Measurements from ENCODE around the gene KCNAB2. TPM values are rescaled to one million over a fixed set of nuclear protein-coding genes. Genes with fewer than 3 reads are reported as not detected.

The KCNAB2 gene
- polyA plus RNA-seq, 1 of the 3 experiments (the other 2 are of a cell fraction) = 7.6 TPM

- CTCF ChIA-PET = interaction anchor here (0.8 to 5.7 kb wide), 7 partner anchors 9 to 74 kb away, joined by 3 to 38 read pairs (median 4); no protein-coding TSS in a partner anchor
- POLR2A ChIA-PET = no interaction called here
- H3K4me3 ChIP-seq (ENCODE audit: low read depth in 2 of 2, low read length in 1 of 2) = no peak overlapping the region
- no peaks in the 10 kb centered on the region for H3K79me2 ChIP-seq (ENCODE audit: insufficient read depth)
- no peak overlapping the region for H2AFZ ChIP-seq (ENCODE audit: low read depth)
- H4K20me1 ChIP-seq (ENCODE audit: insufficient read depth) = no peaks in the 10 kb centered on the region
- H3K4me2 ChIP-seq = no peak overlapping the region
- 63% methylated on average over 10 of the region's 15 CpGs for WGBS (ENCODE audit: low lambda C conversion rate)
- H3K4me1 ChIP-seq (ENCODE audit: control insufficient read depth in 1 of 2, insufficient read depth in 2 of 2, low read depth in 1 of 2, low read length in 1 of 2) = peaks cover 0 to 5% of the 10 kb centered on the region in 2 experiments; a peak in 1 of 4 replicates
- no peak for TF ChIP-seq FOXM1 (IDR thresholded peaks at IDR 0.05; ENCODE audit: low read depth)
- TF ChIP-seq EP300 (IDR thresholded peaks at IDR 0.05; ENCODE audit: borderline replicate concordance in 1 of 2, low read depth in 1 of 2, low read length in 1 of 2) = no peak
- no peak for TF ChIP-seq NFIC (IDR thresholded peaks at IDR 0.05; ENCODE audit: borderline replicate concordance)
- no peak for TF ChIP-seq TEAD4 (IDR thresholded peaks at IDR 0.05; ENCODE audit: borderline replicate concordance, insufficient read depth)
- no peak for TF ChIP-seq TAF1 (IDR thresholded peaks at IDR 0.05; ENCODE audit: borderline replicate concordance, low read depth, low read length)
- TF ChIP-seq POLR2AphosphoS5 (IDR thresholded peaks at IDR 0.05; ENCODE audit: low read depth, low read length) = no peak
- TF ChIP-seq FOXJ3 (CRISPR knock-in tag; IDR thresholded peaks at IDR 0.05) = no peak
- TF ChIP-seq, protein P1, sequence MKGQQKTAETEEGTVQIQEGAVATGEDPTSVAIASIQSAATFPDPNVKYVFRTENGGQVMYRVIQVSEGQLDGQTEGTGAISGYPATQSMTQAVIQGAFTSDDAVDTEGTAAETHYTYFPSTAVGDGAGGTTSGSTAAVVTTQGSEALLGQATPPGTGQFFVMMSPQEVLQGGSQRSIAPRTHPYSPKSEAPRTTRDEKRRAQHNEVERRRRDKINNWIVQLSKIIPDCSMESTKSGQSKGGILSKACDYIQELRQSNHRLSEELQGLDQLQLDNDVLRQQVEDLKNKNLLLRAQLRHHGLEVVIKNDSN (IDR thresholded peaks at IDR 0.05; ENCODE audit: borderline replicate concordance, low read depth) = no peak
- TF ChIP-seq RFX5 (IDR thresholded peaks at IDR 0.05; ENCODE audit: low read length) = no peak
- TF ChIP-seq JUND (IDR thresholded peaks at IDR 0.05) = no peak
- H3K27ac ChIP-seq (ENCODE audit: low read depth in 2 of 2, low read length in 1 of 2) = no peak overlapping the region
- DNase-seq = no peak
- H3K9ac ChIP-seq = no peak overlapping the region
- no peaks in the 10 kb centered on the region for H3F3A ChIP-seq (replicated peaks; ENCODE audit: insufficient read depth)
- H3K36me3 ChIP-seq (replicated peaks in 1 of 2; ENCODE audit: control insufficient read depth in 1 of 2, insufficient read depth in 2 of 2, low read length in 1 of 2) = no peaks in the 10 kb centered on the region
- H3K9me2 ChIP-seq = no peaks in the 10 kb centered on the region
- no peaks in the 10 kb centered on the region for H3K9me3 ChIP-seq
- H3K27me3 ChIP-seq (ENCODE audit: insufficient read depth) = no peaks in the 10 kb centered on the region
These were observed 51.5 kb downstream of the KCNAB2 start for GRCh38 chr1:6097117-6097595.

DNA sequence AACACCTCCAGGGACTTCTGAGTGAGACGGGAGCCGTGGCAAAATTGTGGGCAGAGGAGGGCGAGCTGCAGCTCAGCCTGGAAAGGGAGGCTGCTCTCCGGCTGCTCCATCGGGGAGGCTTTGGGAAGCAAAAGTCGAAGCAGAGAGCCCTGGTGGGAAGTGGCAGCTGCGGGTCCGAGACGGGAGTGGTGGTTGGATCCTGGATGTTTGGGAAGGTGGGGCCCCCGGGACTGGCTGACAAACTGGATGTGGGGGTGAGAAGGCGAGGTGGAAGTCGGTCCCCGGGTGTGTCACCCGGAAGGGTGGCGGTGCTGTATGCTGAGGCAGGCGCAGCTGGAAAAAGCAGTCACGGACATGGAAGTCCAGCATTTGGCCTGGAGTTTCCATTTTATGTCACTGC, 52.1 kb downstream of the KCNAB2 start:
- Histone ChIP-seq H3K79me2 (ENCODE audit: insufficient read depth) (no peaks in the 10 kb centered on the region), H3F3A (replicated peaks; ENCODE audit: insufficient read depth) (no peaks in the 10 kb centered on the region), H3K27me3 (ENCODE audit: insufficient read depth) (no peaks in the 10 kb centered on the region), H3K36me3 (replicated peaks in 1 of 2; ENCODE audit: control insufficient read depth in 1 of 2, insufficient read depth in 2 of 2, low read length in 1 of 2) (no peaks in the 10 kb centered on the region), H3K4me1 (ENCODE audit: control insufficient read depth in 1 of 2, insufficient read depth in 2 of 2, low read depth in 1 of 2, low read length in 1 of 2) (peaks cover 0 to 5% of the 10 kb centered on the region in 2 experiments; a peak in 1 of 4 replicates), H2AFZ (ENCODE audit: low read depth) (no peak overlapping the region), H3K9me3 (no peaks in the 10 kb centered on the region), H3K4me2 (no peak overlapping the region), H3K9ac (no peak overlapping the region), H3K9me2 (no peaks in the 10 kb centered on the region), H3K27ac (ENCODE audit: low read depth in 2 of 2, low read length in 1 of 2) (no peak overlapping the region), H4K20me1 (ENCODE audit: insufficient read depth) (no peaks in the 10 kb centered on the region), H3K4me3 (ENCODE audit: low read depth in 2 of 2, low read length in 1 of 2) (no peak overlapping the region)
- 76% methylated on average over 16 of the region's 17 CpGs for WGBS (ENCODE audit: low lambda C conversion rate)
- ChIA-PET POLR2A (no interaction called here), CTCF (interaction anchor here (0.8 to 5.7 kb wide), 6 partner anchors 9 to 74 kb away, joined by 3 to 38 read pairs (median 4); no protein-coding TSS in a partner anchor)
- TF ChIP-seq PBX3 (IDR thresholded peaks at IDR 0.05) (no peak), TCF12 (IDR thresholded peaks at IDR 0.05) (no peak), CHD2 (IDR thresholded peaks at IDR 0.05; ENCODE audit: low read length, partially characterized antibody) (no peak), ZBTB33 (IDR thresholded peaks at IDR 0.05; ENCODE audit: borderline replicate concordance, low read depth) (no peak), FOXJ3 (CRISPR knock-in tag; IDR thresholded peaks at IDR 0.05) (no peak)
- TF ChIP-seq, protein P2, sequence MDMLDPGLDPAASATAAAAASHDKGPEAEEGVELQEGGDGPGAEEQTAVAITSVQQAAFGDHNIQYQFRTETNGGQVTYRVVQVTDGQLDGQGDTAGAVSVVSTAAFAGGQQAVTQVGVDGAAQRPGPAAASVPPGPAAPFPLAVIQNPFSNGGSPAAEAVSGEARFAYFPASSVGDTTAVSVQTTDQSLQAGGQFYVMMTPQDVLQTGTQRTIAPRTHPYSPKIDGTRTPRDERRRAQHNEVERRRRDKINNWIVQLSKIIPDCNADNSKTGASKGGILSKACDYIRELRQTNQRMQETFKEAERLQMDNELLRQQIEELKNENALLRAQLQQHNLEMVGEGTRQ (IDR thresholded peaks at IDR 0.05; ENCODE audit: borderline replicate concordance, low read depth, low read length) = no peak
- TF ChIP-seq, protein P3, sequence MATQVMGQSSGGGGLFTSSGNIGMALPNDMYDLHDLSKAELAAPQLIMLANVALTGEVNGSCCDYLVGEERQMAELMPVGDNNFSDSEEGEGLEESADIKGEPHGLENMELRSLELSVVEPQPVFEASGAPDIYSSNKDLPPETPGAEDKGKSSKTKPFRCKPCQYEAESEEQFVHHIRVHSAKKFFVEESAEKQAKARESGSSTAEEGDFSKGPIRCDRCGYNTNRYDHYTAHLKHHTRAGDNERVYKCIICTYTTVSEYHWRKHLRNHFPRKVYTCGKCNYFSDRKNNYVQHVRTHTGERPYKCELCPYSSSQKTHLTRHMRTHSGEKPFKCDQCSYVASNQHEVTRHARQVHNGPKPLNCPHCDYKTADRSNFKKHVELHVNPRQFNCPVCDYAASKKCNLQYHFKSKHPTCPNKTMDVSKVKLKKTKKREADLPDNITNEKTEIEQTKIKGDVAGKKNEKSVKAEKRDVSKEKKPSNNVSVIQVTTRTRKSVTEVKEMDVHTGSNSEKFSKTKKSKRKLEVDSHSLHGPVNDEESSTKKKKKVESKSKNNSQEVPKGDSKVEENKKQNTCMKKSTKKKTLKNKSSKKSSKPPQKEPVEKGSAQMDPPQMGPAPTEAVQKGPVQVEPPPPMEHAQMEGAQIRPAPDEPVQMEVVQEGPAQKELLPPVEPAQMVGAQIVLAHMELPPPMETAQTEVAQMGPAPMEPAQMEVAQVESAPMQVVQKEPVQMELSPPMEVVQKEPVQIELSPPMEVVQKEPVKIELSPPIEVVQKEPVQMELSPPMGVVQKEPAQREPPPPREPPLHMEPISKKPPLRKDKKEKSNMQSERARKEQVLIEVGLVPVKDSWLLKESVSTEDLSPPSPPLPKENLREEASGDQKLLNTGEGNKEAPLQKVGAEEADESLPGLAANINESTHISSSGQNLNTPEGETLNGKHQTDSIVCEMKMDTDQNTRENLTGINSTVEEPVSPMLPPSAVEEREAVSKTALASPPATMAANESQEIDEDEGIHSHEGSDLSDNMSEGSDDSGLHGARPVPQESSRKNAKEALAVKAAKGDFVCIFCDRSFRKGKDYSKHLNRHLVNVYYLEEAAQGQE (IDR thresholded peaks at IDR 0.05; ENCODE audit: low read depth, low read length) = no peak
- TF ChIP-seq, protein P4, sequence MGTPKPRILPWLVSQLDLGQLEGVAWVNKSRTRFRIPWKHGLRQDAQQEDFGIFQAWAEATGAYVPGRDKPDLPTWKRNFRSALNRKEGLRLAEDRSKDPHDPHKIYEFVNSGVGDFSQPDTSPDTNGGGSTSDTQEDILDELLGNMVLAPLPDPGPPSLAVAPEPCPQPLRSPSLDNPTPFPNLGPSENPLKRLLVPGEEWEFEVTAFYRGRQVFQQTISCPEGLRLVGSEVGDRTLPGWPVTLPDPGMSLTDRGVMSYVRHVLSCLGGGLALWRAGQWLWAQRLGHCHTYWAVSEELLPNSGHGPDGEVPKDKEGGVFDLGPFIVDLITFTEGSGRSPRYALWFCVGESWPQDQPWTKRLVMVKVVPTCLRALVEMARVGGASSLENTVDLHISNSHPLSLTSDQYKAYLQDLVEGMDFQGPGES (IDR thresholded peaks at IDR 0.05; ENCODE audit: low read depth, low read length) = no peak
- DNase-seq = no peak
